Activated CD4-positive, CD25-positive, alpha-beta regulatory T cell (primary cell): ENCODE measurements around the gene FAM53B.
"Not testable (repeated sequence)": the region's sequence is repeated elsewhere in the genome, so short reads cannot be mapped to it uniquely, and the experiment has no call there.

Experiments used
- DNase-seq, 4 experiments: peaks; one replicate each; lab custom pipeline; 2025; lab: John Stamatoyannopoulos, UW

FAM53B gene

DNA sequence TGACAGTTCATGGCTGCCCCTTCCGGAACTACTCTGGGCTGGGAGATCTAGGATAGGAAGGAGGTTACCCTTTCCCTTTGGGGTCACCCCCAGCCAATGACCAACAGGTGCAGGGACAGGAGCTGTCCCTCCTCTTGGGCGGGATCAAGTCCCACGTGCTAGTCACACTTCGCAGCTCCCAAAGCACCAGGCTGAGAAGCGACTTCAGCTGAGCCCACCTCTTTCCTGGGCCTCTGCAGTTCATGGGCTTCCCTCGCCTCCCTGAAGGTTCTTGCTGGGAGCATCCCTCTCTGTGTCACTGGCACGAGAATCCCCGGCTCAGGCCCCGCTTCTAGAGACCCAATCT, 115.5 kb downstream of the FAM53B start:
- DNase-seq, result no peak

DNA sequence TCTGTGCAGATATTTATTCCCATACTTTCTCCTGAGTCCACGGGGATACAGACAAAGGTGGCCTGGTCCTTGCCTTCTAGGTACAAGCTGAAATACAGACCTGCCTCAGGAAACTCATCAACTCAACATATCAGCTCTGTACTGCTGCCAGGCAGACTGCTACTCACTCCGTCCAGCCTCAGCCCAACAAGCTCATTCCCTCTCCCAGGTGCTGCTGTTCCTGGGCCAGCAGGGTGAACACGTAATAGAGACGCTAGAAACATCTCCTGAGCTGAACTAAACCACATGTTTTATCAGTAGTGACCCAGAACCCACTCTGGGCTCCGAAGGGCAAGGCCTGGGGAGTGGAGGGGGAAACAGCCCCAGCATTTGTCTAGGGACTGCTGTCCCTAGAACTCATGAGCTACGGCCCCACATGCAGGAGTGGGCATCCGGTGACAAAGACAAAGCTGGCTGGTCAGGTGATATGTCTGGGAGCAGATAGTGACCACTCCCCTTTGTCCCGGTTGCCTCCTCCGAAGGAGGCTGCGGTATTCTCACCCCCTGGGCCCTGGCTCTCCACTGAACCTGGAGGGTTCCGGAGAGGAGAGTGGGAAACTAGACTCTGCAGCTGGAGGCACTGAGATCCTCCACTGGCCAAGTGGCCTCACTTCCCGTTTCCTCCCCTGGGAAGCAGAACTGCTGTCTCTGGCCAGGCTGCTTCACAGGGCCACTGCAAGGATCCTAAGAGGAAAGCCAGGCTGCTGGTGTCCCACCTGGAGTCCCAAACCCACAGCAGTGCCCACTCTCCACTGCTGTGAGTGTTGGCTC, 116.1 kb downstream of the FAM53B start:
- no peak for DNase-seq

DNA sequence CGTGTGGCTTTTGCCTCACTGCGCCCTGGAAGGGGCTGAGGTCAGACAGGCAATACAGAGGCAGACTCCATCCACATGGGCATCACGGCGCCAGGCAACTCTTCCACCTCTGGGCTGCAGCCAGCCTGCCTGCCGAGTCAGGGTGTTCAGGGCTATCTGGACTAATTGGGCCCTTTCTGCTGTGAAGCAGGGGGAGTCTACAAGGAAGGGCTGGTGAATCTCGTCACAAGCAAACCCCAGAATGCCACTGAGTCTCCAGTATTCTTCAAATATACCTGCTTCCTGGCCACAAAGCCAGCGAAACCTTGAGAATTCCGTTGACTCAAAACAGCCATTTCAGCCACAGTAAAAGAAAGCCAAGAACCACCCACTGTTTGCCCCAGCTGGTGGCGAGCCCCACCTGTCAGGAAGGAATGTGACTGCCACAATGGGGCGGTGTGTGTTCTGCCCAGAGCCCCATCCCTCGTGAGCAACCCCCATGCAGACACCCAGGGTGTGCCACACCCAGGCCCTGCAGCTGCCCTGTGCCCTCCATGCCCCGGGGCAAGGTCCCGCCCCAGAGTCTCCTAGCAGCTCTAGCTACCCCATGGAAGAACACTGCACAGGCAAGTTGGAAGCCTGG, 117.3 kb downstream of the FAM53B start:
- peak in 1 of 4 experiments; percentile 26 for DNase-seq

DNA sequence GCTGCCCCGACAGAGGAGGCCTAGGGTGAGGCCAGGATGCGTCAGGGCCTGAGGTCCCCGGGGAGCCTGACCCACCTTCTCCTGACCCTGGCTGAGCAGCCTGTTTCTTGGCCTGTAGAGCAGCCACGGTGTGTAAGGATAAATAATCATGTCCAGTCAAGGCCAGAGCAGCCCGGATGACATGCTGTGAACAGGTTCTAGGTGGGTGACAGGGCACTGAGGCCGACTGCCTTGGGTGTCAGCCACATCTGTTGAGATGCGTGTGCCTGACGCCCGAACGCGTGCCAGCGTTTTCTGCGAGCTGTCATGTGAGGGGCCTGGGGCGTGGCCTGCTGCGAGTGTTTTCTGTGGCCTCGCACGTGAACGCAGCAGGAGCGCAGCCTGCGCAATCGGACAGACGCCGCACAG, 118.3 kb downstream of the FAM53B start:
- DNase-seq, result no peak

DNA sequence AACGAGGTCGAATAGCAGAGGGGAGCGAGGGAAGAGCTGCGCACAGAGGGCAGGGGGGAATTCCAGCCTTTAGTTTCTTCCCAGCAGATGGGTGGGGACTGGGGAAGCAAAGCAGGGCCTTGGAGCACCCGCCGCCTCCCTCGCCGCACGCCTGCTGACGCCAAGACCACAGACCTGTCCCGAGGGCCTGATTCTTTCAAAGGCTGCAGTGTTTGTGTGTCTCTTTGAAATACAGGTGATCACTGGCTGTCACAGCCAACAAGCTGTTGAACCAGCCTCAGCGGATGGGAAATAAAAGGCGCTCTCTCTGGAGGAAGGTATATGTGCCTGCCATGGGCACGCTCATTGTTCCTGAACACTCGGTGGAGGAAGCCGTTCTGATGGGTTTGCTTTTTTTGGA, 119.3 kb downstream of the FAM53B start:
- DNase-seq, result no peak

DNA sequence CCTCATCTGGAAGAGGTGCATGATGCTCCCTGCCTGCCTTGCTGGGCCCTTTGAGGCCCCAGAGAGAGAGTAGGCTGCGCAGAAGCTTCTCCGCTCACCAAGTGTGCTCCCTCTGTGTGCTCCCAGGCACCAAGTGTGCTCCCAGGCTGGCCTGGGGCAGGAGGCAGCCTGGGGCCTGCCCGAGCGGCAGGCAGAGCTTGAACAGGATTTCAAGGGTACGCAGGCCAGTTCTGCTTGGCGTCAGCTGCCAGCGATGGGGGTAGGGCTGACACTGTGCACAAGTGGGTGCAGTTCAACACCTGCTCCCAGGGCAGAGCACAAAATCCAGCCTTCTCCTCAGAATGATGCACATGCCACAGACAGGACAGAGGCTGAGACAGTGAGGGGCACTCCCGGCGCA, 119.7 kb downstream of the FAM53B start:
- no peak for DNase-seq

DNA sequence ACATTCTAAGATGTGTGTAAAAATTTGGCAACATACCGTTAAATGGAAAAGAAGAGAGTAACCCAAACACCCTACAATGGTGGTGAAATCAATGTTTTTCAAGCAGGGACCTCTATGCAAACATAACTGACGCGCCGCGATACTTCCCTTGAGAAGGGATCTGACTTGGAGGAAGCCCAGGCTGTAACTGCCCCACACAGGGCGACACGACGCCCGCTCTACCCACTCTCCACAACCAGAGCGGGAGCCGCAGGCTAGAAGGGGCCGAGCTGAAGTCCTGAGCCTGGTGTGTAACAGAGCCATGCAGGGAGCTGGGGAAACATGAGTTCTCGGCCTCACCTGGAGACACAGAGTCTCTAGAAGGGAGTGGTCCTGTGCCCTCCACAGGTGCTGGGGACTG, 120.2 kb downstream of the FAM53B start:
- DNase-seq, result no peak

DNA sequence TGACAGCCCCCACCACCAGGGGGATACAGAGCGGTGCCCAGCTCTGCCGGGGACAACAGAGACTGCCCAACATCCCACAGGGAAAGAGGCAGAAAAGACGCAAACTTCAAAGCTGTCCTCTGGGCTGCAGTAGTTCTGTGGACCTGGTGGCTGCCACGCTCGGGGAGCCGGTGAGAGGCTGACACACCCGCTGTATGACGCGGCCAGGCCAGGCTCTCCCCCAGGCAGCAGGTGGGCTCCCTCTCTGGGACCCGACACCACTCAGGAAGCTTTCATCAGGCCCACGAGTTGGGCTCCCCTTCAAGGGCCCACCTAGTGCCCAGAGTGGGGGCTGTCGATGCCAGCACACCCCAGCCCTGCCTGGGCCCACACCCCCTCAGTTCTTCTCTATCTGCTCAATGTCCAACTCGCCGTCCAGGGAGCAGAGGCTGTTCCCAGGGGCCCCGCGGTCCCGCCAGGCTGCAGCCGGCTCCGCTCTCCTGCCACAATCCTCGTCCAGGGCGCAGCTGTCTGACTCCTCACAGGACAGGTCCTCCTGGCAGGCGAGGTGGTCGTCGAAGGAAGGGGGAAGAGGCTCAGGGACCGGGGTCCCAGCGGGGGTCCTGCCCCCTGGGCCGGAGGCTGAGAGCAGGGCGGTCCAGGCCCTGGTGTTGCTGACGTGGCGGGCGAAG, 121.2 kb downstream of the FAM53B start:
- DNase-seq, result no peak

DNA sequence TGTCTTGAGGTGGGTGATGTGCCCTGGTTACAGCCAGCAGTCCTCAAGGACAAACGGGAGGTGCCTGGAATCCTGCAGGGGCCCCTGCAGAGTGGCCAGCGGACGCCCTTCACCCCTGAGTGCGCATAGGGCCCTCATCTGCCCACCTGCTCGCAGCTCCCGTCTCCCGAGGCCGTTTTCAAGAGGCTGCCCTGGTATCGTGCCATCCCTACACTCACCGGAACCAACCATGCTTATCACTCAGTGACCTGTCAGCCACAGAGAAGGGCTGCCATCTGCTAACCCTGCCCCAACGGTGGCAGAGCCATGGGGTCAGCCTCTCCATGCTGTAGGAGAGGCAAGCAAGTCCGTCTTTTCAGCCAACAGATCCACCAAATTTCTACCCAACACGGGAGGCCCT, 122.0 kb downstream of the FAM53B start:
- no peak for DNase-seq

DNA sequence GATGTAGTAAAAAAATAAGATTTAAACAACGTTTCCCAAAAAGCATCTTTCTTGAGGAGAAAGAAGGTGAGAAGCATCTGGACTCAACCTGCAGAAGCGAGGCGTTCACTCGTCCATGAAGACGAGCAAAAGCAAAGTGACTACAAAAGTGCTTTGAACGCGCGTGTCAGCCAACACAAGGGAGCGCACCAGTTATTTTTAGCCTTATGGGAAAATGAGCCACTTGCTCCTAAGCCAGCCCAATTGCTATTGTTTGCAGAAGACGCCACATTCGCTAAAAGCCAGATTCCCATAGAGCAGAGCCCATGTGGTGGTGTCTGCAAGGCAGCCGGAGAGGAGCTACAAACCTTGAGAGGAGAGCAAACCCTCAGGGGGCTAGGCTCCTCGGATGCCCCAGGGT, 122.5 kb downstream of the FAM53B start:
- no peak for DNase-seq

DNA sequence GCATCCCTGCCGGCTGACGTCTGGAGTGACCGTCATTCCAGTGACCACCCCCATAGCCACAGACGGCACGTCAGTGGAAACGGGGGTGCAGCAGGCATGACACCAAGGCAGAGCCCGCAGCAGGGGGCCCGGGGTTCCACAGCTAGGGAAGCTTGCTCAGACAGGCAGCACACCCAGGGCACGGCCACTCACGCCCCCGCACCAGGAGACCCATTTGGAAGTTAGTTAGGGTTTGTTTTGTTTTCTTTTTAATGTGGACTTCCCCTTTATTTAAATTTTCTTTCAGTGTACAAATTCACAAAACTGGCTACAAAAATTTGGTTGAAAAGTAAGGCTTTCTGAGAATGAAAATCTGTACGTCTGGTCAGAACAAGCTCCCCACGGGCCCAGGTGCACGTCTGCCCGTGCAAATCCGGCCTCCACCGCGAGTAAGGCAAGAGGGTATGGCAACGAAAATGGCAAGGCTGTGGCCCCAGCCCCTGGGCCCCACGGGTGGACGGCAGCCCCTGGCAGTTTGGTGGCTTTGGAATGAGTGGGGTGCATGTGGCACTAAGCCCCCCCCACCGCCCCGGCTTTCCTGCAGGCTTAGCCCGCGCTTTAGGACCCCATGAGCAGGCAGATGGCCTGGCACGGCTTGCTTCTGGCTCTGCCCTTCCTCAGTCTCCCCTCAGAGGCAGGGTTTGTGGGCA, 124.2 kb downstream of the FAM53B start:
- no peak for DNase-seq

DNA sequence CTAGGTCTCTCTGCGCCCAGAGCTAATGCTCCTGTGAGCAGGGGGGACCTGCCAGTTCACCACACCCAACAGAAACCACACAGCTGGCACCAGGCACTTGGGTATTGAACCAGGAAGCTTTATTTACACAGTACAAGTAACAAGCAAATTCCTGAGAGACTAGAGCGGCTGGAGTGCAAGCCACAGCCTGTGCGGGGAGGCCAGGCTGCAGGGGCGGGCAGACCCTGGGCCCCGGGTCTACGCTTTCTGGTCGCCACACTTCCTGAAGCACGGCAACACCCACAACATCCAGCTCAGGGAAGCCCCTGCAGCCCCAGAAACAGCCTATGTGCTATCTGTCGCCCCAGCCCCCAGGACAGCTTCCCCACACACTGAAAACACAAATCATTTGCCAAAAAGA, 125.0 kb downstream of the FAM53B start:
- DNase-seq, result no peak

DNA sequence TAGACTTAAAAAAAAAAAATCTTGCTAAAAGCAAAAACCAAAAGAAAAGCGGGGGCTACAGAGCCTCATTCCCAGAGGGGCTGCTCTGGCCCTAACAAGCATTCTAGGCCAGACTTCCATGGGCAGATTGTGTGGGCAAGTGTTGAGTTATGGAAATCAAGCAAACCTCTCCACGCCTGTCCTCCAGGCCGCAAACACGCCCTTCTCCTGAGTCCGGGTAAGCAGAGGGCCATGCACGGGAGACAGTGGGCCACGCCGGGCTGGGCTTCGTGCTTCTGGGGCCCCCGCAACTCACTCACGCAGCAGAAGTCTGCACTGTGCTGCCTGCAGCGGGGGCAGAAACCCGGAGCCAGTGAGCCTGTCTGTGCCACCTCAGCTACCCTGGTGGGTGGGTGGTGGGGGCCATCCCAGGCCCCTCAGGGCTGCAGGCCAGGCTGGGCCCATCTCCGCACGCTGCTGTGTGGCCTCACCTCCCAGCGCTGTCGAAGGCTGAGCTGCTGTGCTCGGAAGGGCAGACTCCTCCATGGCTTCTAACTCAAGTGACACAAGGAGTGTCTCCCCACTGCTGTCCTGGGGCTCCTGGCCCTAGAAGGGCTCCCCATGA, 125.6 kb downstream of the FAM53B start:
- no peak for DNase-seq

DNA sequence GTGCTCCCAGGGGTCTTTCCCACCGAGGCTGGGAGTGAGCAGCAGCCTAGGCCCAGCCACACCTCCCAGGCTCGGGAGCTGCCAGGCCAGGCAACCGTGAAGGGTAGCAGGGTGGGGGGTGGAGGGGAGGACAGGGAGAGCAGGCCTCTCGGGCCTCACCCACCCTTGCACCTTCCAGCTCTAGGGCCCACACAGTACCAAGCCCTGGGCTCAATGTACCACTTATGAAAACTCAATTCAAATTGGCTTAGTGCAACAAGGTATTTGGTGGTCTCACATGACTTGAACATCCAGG, 127.4 kb downstream of the FAM53B start:
- no peak for DNase-seq

DNA sequence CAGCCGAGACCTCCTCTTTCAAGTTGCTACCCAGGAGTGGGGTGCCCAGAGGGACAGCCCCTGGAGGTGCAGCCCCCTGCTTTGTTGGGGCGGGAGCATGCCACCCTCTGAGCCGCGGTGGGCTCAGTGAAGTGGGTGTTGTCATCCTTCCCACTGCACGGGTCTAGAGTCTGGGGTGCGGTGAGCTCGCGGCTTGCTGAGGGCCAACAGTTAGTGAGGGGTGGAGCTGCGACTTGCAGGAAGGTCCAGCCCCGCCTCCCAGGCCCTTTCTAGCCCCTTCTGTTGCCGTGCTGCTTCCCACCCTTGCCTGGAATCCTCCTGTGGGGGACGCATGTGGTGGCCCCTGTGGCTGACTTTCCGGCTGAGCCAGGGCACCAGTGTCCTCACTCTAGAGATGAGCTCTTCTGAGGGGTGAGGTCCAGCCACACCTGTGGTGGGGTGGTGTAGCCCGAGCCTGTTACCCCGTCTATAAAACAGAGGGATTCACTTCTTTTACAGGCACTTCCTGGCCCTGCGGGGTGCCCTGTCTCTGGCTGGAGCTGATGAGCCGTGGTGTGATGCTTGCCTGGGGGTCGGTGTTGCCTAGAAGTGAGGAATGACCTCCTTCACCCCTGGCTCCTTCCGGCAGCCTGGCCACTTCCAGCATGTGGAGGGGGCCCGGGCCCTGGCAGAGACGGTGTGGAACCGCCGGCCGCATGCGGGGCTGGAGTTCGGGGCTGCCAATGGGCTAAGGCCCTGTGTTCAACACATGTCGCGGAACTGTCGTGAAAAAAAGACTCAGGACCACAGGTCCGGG, 127.9 kb downstream of the FAM53B start:
- DNase-seq, result no peak

DNA sequence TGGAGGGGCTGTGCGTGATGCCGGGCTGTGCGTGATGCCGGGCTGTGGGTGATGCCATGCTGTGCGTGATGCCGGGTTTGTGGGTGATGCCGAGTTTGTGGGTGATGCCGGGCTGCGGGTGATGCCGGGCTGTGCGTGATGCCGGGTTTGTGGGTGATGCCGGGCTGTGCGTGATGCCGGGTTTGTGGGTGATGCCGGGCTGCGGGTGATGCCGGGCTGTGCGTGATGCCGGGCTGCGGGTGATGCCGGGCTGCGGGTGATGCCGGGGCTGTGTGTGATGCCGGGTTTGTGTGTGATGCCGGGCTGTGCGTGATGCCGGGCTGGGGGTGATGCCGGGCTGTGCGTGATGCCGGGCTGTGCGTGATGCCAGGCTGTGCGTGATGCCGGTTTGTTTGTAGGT, 128.9 kb downstream of the FAM53B start:
- no peak for DNase-seq

DNA sequence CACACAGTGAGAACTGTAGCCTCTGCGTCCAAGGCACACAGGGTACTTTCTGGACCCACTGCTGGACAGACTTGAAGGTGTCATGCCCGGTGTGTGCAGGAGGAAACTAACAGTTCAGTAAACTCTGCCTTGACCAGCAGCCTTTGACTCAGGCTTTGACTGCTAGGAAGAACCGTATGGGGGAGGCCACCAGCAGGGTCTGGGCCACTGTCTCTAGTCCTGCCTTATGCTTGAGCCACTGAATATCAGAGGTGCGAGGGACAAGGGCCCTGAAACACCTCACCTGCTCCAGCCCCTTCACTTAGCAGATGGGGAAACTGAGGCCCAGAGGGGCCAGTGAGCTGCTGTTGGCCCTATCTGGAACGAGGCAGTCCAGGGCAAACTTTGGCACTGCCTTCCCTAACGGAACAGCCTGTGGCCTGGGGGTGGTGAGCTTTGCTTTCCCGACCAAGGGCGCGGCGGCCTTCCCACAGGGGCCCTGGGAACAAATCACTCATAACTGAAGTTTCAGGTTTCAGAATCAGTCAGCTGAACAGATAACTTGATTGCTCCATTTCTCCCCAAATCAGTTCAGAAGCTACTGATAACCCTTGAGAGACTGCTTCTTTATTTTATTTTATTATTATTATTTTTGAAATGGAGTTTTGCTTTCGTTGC, 130.0 kb downstream of the FAM53B start:
- no peak for DNase-seq

DNA sequence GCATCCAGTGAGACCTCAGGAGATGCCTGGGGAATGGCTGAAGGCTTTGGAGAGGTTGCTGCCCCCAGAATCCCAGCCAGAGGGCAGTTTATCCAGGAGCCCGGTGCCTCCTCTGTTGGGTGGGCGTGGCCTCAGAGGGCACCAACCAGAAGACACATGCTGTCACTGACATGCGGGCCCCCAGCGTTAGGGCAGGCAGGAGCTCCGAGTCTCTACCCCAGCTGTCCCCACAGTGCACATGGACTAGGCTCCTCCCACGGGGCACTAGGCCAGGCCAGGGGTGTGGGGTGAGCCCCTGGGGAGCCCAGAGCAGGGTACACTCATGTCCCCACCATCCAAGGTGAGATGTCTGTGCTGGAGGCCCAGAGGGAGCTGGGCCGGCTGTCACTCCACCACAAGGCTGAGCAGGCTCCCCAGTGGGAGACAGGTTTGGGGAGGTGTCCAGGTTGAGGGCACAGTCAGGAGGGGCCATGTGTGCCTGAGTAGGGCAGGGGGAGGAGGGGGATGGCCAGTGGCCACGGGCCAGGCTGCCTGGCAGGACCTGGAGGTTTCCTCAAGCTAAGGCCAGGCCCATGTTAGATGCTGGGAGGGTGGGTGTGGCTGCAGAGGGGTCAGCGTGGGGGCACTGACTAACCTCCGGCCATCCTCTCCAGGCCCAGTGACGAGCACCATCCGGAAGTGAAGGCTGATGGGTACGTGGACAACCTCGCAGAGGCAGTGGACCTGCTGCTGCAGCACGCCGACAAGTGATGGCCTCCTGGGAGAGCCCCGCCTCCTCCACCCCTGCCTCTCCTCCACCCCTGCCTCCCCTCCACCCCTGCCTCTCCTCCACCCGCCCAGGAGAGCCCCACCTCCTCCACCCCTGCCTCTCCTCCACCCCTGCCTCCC, 131.3 kb downstream of the FAM53B start:
- no peak for DNase-seq

DNA sequence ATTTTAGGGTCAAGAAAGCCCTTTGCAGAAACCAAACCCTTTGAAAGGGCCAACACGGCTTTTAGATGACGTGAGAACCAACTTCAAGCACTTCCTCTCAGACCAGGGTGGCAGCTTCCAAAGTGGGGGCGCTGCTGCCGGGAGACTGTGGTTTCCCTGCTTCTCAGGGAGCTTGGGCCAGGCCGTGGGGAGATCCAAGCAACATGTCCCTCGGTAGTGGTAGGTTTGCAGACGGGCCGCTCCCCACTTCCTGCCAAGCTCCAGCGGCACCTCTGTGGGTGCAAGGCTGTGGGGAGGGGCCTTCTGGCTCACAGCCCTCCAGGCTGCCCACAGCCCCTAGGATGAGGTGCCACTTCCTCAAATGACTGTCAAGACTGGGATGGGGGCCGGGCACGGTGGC, 132.4 kb downstream of the FAM53B start:
- peak in 1 of 4 experiments; percentile 16 for DNase-seq

DNA sequence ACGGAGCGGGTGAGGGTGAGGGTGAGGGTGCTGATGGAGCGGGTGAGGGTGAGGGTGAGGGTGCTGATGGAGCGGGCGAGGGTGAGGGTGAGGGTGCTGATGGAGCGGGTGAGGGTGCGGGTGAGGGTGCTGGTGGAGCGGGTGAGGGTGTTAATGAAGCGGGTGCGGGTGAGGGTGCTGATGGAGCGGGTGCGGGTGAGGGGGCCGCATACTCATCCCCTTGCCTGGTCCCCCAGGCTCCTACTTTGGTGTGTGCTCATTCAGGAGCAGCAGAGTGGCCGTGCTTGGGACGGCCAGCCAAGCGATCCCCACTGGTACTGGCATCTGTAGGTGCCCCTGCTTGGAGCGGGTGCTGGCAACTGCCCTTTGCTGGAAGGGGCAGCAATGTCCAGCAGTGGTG, 133.3 kb downstream of the FAM53B start:
- not testable (repeated sequence) for DNase-seq
